SK-N-MC (cell line): ENCODE measurements around the gene AK2.

Experiments used
- DNase-seq: peaks from one replicate; pipeline ENCODE4 v3.0.0-alpha.2; 2011; ENCODE audit warnings: low read depth, low spot score
- H3K27ac ChIP-seq: fragments of 200-600 bp; sonication (generic); 2 replicates; pipeline ENCODE4 v1.5.1; 2016; ENCODE audit warnings: mixed run types
- H3K36me3 ChIP-seq: fragments of 200-600 bp; sonication (generic); 2 replicates; pipeline ENCODE4 v1.6.1; 2017; ENCODE audit warnings: antibody characterized with exemption, low read length, mixed read lengths; ENCODE audit not compliant: insufficient read depth
- H3K4me3 ChIP-seq: fragments of 200-600 bp; sonication (generic); 2 replicates; pipeline ENCODE4 v1.5.1; 2016
- H3K9ac ChIP-seq: fragments of 200-600 bp; sonication (generic); 2 replicates; pipeline ENCODE4 v1.8.0; 2017; ENCODE audit warnings: mixed run types, mixed read lengths; ENCODE audit not compliant: insufficient read length
- H3K9me3 ChIP-seq: fragments of 200-600 bp; sonication (generic); 2 replicates; pipeline ENCODE4 v1.6.1; 2017; ENCODE audit warnings: low read depth, mild to moderate bottlenecking, antibody characterized with exemption, low read length, moderate library complexity, mixed read lengths
- EZH2 ChIP-seq: fragments of 200-600 bp; sonication (generic); IDR thresholded peaks from one replicate; pipeline ENCODE4 v1.6.1; 2017; ENCODE audit warnings: antibody characterized with exemption
- FOXP2 ChIP-seq: optimal IDR thresholded peaks from 2 replicates; pipeline ENCODE3; 2011; ENCODE audit warnings: mild to moderate bottlenecking, moderate library complexity; ENCODE audit not compliant: insufficient read depth; ENCODE audit errors: extremely low read length, control extremely low read depth
- POLR2AphosphoS5 ChIP-seq: IDR thresholded peaks from 2 replicates; pipeline ENCODE4 v1.6.1; 2012; ENCODE audit warnings: mild to moderate bottlenecking, low read depth, low read length, borderline replicate concordance

The AK2 gene

GRCh38 chr1:32969566-32969965 lies 67.1 kb downstream of the AK2 start:
- Histone ChIP-seq H3K36me3 (no peaks in the 10 kb centered on the region), H3K27ac (no peak overlapping the region), H3K4me3 (no peak overlapping the region), H3K9me3 (no peaks in the 10 kb centered on the region), H3K9ac (no peak overlapping the region)
- DNase-seq: no peak
- TF ChIP-seq POLR2AphosphoS5 (no peak), FOXP2 (no peak), EZH2 (no peak)

DNA sequence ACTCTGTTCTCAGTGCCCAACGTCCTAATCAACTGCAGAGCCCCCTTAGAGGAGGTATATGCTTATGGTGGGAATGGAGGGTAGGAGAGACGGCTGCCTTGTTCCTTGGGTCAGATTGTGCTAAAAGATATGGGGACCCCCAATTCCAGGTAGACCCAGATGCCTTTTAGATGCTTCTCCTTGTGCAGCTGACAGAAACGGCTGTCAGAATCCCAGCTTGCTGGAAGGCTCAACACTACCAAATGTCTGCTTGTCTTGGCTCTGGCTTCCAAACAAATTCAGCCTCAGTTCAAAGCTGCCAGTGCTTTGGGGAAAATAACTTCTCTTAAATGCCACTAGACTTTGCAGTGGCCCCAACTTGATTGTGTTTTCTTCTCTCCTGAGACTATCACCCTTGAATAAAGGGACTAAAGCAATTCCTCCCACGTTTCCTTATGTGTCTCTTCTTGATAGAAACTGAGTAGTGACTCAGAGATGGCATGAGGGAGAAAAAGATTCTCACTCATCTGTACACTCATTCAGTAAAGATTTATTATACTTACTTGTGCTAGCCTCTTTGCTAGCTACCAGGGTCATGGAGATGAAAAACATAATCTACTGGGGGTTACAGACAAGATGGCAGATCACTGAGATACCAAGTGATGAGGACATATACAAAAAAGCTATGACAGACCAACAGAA lies 68.7 kb downstream of the AK2 start:
- Histone ChIP-seq H3K9me3 (no peaks in the 10 kb centered on the region), H3K9ac (no peak overlapping the region), H3K27ac (no peak overlapping the region), H3K36me3 (no peaks in the 10 kb centered on the region), H3K4me3 (no peak overlapping the region)
- no peak for TF ChIP-seq FOXP2
- TF ChIP-seq EZH2: no peak
- TF ChIP-seq POLR2AphosphoS5: no peak
- no peak for DNase-seq

GRCh38 chr1:32966900-32967299 lies 69.8 kb downstream of the AK2 start:
- TF ChIP-seq FOXP2 (no peak), POLR2AphosphoS5 (no peak), EZH2 (no peak)

DNA sequence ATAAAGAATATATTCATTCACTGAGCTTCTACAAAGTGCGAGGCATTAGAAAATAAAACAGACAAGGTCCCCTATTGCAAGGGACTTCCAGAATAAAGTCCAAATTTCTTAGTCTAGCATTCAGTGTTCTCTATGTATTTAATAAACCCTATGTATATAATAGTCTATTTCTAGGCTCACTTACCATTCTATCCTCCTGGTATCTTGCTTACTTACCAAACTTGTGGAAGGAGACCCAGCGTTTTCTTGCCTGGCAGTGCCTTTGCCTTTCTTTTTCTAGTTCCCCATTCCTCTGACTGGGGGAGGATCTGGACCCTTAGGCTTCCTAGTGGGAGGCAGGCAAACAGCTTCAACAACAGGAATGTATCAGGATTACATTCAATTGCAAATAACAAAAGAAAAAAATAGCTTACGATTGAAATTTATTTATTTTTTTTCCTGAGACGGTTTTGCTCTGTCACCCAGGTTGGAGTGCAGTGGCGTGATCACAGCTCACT lies 71.4 kb downstream of the AK2 start:
- no peaks in the 10 kb centered on the region for H3K9me3 ChIP-seq
- H3K9ac ChIP-seq: no peak overlapping the region
- H3K36me3 ChIP-seq: no peaks in the 10 kb centered on the region
- H3K27ac ChIP-seq: no peak overlapping the region
- H3K4me3 ChIP-seq: peak overlapping the region; percentile 79
- TF ChIP-seq EZH2 (no peak), POLR2AphosphoS5 (no peak), FOXP2 (no peak)
- DNase-seq: no peak

More at GRCh38 chr1:32966900-32967299, 69.8 kb downstream of the AK2 start:
- H3K9ac ChIP-seq: no peak overlapping the region
- no peak overlapping the region for H3K27ac ChIP-seq
- no peaks in the 10 kb centered on the region for H3K36me3 ChIP-seq
- no peaks in the 10 kb centered on the region for H3K9me3 ChIP-seq
- H3K4me3 ChIP-seq: no peak overlapping the region
- no peak for DNase-seq

- no peak for TF ChIP-seq EZH2
- TF ChIP-seq POLR2AphosphoS5: peak; percentile 90
- no peak within 1 kb of the TSS for H3K27ac ChIP-seq
Observed at GRCh38 chr1:32964461-32965250, 72.0 kb downstream of the AK2 start, which contains the start of gene RNF19B. Gene RNF19B, minus strand, starts transcription at chr1:32964809. Its CDS starts 124 bp downstream, at chr1:32964685.

GRCh38 chr1:32963746-32964460 lies 72.8 kb downstream of the AK2 start:
- TF ChIP-seq POLR2AphosphoS5 (no peak), EZH2 (no peak), FOXP2 (no peak)
- no peak overlapping the region for H3K9ac ChIP-seq
- no peaks in the 10 kb centered on the region for H3K9me3 ChIP-seq
- no peaks in the 10 kb centered on the region for H3K36me3 ChIP-seq
- no peak overlapping the region for H3K27ac ChIP-seq
- no peak for DNase-seq
- H3K4me3 ChIP-seq: peak overlapping the region; percentile 93

More at GRCh38 chr1:32964461-32965250, 72.0 kb downstream of the AK2 start, which contains the start of gene RNF19B:
- Histone ChIP-seq H3K9ac (peak within 1 kb of the TSS; percentile 29), H3K4me3 (peak within 1 kb of the TSS; percentile 93), H3K36me3 (no peaks in the 10 kb centered on the region), H3K9me3 (no peaks in the 10 kb centered on the region)
- DNase-seq: peak; percentile 6

DNA sequence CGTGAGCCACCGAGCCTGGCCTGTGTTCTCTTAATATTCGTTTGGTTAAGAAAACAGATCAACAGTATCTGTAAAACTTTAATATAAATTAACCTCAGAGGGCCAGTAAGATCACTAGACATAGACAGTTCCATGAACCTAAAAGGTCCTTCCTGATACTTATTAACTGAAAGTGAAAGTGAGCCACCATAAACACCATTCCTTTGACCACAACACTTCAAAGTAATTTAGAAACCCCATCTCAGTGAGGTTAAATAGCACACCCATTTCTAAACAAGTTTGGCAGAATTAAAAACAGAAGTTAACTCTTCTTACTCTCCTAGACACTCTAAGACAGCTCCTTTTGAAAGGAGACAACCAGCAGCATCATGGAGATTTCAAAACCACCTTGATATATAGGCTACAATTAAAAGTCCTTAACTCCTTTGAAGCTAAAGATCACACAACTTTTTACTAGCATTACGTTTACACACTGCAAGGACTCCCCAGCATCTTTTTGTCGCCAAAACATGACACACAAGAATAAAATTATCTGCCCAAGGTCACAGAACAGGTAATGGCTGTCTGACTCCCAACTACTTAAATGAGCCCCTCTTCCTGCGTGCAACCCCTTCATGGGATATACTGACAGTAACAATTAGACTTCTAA lies 74.3 kb downstream of the AK2 start:
- DNase-seq: no peak
- no peak for TF ChIP-seq FOXP2
- TF ChIP-seq EZH2: no peak
- no peak for TF ChIP-seq POLR2AphosphoS5
- Histone ChIP-seq H3K4me3 (peak overlapping the region; percentile 12; the same call in 1 of the 2 replicates), H3K36me3 (no peaks in the 10 kb centered on the region), H3K9ac (no peak overlapping the region), H3K27ac (no peak overlapping the region), H3K9me3 (no peaks in the 10 kb centered on the region)
